Measurements from ENCODE around the gene CCL21.

DNA sequence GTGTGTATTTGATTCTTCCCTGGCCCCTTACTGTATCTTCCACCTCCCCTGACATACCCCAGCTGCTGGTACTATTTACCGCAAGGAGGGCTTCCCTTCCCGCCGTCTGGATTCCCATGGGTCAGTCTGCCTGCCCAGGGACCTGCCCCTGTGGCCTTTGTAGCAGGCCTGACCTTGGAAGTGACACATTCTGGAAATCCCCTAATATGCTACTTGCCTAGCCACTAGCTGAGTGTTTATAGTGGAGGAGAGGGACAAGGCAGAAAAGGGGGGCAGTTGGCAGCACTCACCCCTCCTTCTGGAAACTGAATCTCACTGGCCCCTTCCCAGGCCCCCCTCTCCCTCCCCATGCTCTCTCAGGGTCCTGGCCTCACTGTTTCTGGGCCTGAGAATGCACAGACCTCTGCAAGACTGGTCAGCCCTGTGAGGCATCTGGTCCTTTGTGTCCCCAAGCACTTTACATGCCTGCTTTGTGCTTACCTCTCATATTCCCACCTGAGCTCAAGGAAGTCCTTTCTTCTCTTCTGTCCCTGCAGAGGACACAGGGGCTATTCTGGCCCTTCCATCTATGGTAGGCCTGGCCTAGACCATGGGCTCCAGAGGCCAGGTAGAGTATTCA is 8.2 kb upstream of the CCL21 start:
- no peak for TF ChIP-seq POLR2A (IDR thresholded peaks at IDR 0.05)
- TF ChIP-seq, protein P1, sequence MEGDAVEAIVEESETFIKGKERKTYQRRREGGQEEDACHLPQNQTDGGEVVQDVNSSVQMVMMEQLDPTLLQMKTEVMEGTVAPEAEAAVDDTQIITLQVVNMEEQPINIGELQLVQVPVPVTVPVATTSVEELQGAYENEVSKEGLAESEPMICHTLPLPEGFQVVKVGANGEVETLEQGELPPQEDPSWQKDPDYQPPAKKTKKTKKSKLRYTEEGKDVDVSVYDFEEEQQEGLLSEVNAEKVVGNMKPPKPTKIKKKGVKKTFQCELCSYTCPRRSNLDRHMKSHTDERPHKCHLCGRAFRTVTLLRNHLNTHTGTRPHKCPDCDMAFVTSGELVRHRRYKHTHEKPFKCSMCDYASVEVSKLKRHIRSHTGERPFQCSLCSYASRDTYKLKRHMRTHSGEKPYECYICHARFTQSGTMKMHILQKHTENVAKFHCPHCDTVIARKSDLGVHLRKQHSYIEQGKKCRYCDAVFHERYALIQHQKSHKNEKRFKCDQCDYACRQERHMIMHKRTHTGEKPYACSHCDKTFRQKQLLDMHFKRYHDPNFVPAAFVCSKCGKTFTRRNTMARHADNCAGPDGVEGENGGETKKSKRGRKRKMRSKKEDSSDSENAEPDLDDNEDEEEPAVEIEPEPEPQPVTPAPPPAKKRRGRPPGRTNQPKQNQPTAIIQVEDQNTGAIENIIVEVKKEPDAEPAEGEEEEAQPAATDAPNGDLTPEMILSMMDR (IDR thresholded peaks at IDR 0.05) = no peak
